HG02623 (cell line): ENCODE data around the gene CFAP68.

Experiments used
- ATAC-seq: cut with Tn5 transposase; IDR thresholded peaks from one replicate; pipeline ENCODE4 v1.9.1; 2021; ENCODE audit warnings: moderate library complexity; ENCODE audit not compliant: unreplicated experiment

CFAP68 gene, protein sequence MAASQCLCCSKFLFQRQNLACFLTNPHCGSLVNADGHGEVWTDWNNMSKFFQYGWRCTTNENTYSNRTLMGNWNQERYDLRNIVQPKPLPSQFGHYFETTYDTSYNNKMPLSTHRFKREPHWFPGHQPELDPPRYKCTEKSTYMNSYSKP

GRCh38 chr11:111878849-111879636, at the start of gene CFAP68, which contains the start of gene FDXACB1:
CFAP68 (plus strand) TSS chr11:111879541; CDS start chr11:111879561, 20 bp downstream.
FDXACB1 (minus strand) TSS chr11:111879165; CDS start chr11:111879132, 33 bp downstream.
- ATAC-seq: peak; percentile 90

- no peak for ATAC-seq
Observed at GRCh38 chr11:111833524-111833923, 45.8 kb upstream of the CFAP68 start.

GRCh38 chr11:111834432-111835163, 44.7 kb upstream of the CFAP68 start:
- no peak for ATAC-seq

- no peak for ATAC-seq
Observed at GRCh38 chr11:111835665-111836064, 43.7 kb upstream of the CFAP68 start.

GRCh38 chr11:111836162-111836561, 43.2 kb upstream of the CFAP68 start:
- ATAC-seq: no peak

GRCh38 chr11:111836721-111837120, 42.6 kb upstream of the CFAP68 start:
- peak; percentile 61 for ATAC-seq

- no peak for ATAC-seq
Observed at GRCh38 chr11:111837366-111837891, 41.9 kb upstream of the CFAP68 start.

DNA sequence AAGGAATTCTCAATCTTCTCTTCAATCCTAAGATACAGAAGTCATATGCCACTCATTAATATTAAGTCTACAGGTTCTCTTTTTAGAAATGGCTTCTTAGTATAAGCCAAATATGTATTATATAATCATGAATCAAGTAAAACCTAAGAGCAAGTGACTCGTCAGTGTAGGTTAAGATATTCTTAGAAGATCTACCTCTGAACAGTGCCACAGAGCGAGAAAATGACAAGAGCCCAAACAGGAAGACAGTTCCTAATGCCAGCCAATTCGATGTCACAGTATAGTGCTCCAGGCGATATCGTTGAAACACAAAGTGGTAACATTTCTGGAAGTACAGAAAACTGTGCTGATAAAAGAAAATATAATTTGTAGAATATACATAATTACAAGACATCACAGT, 41.3 kb upstream of the CFAP68 start:
- ATAC-seq: no peak

DNA sequence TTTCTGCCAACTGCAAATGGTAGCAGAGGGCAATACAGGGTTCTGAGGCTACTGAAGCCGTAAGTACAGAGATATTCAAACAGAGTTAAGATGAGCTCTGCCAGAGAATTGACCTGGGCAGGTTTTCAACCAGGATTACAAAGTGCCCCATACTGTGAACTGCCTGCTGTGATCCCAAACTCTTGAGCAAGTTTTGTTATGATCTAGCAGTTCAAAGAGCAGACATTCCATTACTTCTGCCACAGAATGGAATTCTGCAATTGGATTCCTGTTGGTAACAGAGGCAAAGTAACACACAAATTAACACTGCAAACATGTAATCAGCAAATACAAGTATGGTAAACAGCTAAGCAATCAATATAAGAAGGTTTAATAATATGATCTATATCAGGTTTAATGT, 39.2 kb upstream of the CFAP68 start:
- no peak for ATAC-seq

GRCh38 chr11:111841370-111842053, 37.8 kb upstream of the CFAP68 start:
- peak; percentile 51 for ATAC-seq

DNA sequence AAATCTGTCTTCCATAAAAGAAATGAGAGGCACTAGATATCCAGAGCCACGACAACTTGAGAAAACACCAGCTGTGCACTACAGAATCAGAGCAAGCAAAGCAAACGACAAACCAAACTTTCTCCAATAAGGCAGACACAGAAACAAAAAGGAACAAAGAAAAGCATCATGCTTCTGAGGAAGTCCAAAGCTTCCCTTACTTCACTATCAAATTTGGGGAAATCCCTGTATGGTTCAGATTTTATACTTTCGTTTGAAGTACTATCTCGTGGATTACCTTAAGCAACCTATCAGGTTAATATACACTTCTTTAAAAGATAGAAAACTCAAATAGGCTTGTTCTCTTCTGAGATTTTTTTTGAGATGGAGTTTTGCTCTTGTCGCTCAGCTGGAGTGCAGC, 35.7 kb upstream of the CFAP68 start:
- no peak for ATAC-seq

GRCh38 chr11:111845276-111846028, 33.9 kb upstream of the CFAP68 start:
- ATAC-seq: no peak

- ATAC-seq: no peak
Observed at GRCh38 chr11:111846063-111846462, 33.3 kb upstream of the CFAP68 start.

DNA sequence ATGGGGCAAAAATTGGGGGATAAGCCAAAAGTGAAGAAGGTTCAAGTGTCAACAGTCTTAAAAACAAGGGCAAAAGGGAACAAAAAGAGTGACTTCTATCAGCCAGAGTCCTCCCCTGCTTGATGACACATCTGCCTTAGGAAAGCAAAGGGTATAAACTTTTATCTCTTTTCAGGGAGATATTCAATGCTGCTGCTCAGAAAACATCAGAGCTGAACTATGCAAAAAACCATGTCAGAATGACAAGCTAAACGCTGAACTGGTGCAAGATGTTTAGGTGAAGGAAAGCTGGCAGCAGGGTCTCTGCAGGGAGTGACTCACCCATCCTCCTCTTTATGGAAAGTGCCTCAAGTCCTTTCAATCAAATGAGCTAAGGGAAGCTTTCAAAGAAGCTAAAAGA, 32.7 kb upstream of the CFAP68 start:
- no peak for ATAC-seq

GRCh38 chr11:111849631-111850030, 29.7 kb upstream of the CFAP68 start:
- no peak for ATAC-seq

DNA sequence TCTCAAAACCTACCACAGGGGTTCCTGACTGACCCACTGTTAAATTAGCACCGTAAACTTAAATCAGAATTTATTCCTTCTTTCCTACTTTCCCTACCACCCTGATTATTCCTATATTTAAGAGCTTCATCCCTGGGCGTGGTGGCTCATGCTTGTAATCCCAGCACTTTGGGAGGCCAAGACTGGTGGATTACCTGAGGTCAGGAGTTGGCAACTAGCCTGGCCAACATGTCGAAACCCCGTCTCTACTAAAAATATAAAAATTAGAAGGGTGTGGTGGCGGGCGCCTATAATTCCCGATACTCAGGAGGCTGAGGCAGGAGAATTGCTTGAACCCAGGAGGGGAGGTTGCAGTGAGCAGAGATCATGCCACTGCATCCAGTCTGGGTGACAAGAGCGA, 28.3 kb upstream of the CFAP68 start:
- ATAC-seq: no peak

- ATAC-seq: no peak
Observed at GRCh38 chr11:111851636-111852035, 27.7 kb upstream of the CFAP68 start.

DNA sequence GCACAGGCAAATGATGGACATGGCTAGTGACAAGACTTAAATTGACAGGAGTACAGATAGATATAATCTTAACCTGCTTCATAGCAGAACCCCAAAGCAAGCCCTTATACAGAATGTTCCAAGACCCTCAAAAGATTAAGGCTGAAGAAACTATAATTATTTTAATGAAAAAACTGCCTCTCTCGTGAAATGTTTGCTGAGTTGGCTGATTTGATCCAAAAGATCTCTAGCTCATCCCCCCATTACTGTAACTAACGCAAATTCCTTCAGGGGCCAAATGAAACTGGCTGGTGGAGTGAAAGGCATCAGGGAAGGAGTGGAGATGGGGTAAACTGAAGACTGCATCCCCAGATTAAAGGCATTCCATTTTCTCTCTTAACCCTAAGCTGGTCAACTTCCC, 27.2 kb upstream of the CFAP68 start:
- no peak for ATAC-seq

- ATAC-seq: no peak
Observed at GRCh38 chr11:111855506-111855905, 23.8 kb upstream of the CFAP68 start.

DNA sequence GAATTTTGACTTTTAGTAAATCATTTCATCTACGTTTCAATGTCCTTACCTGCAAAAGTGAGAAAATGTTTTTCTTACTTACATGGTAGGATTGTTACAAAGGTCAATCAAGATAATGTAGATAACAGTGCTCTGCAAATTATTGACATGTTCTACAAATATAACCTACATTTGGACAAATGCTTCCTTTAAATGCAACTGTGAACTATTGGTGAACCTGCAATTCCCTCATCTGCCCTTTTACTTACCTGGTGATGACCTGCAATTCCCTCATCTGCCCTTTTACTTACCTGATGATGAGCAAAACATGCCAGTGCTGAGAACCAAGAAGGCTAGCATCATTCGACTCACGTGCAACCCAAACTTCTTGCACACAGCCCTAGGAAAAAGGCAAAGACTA, 19.1 kb upstream of the CFAP68 start:
- no peak for ATAC-seq
